ENCODE measurements around the gene ITM2C.

Gene ITM2C

GRCh38 chr2:230910546-230911177 is 45.9 kb downstream of the ITM2C start:
- no peak for DNase-seq

GRCh38 chr2:230912046-230912445 is 47.3 kb downstream of the ITM2C start:
- DNase-seq = no peak

GRCh38 chr2:230912724-230913123 is 48.0 kb downstream of the ITM2C start:
- DNase-seq = no peak

DNA sequence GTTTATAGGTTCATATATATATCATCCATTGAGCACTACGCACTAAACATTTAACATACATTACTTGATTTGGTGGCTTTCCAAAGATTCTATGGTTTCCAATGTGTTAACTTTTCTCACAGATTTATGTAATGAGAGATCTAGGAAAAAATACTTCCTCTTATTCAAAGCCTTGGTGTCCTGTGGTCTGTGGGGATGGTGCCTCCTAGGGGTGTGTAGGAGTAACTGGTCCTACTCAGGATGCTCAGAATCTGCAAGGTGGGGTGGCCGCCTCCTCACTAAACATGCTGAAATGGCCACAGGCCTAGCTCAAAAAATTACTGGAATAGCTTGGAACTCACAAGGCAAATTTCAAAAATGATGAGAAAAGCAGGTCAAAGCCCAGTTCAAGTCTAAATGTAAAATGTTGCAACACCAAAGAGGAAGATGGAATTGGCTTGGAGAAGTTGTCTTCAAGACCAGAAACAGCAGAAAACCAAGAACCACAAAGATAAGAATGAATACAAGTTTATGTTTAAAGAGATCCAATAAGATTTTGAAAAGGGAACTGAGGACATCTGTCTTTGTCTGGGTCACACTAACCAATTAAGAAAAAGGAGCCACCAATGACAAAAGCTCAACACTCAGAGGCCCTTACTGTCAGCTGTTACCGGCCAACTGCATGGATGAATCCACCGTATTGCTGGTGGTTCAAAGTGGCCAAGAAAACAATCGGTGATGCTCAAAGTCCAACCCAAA is 48.8 kb downstream of the ITM2C start:
- DNase-seq = peak; percentile 31

GRCh38 chr2:230914886-230915285 is 50.1 kb downstream of the ITM2C start:
- DNase-seq = no peak

DNA sequence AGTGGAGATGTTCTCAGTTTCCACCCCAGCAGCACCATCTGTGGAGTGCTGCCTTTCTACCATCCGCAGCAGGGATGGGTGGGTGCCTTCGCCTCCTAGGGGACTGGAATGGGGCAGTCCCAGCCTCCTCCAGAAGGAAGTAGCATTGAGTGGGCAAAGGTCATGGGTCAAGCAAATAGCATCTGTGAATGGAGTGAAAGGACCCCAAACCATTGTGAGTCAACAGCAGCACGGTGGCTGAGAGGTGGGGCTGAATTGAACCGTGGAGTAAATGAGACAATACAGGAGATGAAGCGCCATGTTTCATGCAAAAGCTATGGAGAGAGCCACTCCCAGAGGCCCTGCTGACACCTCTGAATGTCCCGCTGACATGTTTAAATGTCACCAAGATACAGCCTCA is 50.6 kb downstream of the ITM2C start:
- no peak for DNase-seq

DNA sequence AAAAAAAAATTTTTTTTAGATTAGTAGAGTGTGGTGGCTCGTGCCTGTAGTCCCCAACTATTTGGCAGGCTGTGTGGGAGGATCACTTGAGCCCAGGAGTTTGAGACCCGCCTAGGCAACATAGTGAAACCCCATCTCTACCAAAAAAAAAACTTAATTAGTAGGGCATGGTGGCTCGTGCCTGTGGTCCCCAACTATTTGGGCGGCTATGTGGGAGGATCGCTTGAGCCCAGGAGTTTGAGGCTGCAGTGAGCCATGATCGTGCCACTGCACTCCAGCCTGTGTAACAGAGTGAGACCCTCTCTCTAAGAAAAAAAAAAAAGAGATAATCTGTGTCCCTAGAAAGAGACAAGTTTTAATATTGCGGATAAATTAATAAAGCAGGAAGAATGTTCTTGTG is 51.5 kb downstream of the ITM2C start:
- no peak for DNase-seq

DNA sequence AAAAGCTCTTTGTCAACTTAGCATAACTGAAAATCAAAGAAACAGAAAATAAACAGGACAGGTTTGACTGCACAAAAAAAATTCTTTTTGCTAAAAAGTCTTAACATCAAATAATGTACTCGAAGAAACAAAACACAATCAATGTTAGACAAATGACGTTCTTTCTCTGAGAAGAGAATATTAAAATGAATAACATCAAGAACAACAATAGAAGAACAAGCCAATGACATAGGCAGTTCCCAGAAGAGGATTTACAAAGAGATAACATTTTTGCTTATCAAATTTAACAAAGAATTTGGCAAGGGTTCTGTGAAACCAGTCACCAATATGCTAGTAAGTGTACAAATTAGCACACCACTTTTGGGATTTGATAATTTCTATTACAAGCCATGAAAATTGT is 54.5 kb downstream of the ITM2C start:
- DNase-seq = no peak

- no peak for DNase-seq
Observed at GRCh38 chr2:230919681-230920080, 54.9 kb downstream of the ITM2C start.

GRCh38 chr2:230920167-230920566 is 55.4 kb downstream of the ITM2C start:
- no peak for DNase-seq

GRCh38 chr2:230921806-230922595 is 57.3 kb downstream of the ITM2C start:
- no peak for DNase-seq

- DNase-seq = no peak
Observed at GRCh38 chr2:230922951-230923717, 58.4 kb downstream of the ITM2C start.

GRCh38 chr2:230924092-230924469 is 59.3 kb downstream of the ITM2C start:
- no peak for DNase-seq

DNA sequence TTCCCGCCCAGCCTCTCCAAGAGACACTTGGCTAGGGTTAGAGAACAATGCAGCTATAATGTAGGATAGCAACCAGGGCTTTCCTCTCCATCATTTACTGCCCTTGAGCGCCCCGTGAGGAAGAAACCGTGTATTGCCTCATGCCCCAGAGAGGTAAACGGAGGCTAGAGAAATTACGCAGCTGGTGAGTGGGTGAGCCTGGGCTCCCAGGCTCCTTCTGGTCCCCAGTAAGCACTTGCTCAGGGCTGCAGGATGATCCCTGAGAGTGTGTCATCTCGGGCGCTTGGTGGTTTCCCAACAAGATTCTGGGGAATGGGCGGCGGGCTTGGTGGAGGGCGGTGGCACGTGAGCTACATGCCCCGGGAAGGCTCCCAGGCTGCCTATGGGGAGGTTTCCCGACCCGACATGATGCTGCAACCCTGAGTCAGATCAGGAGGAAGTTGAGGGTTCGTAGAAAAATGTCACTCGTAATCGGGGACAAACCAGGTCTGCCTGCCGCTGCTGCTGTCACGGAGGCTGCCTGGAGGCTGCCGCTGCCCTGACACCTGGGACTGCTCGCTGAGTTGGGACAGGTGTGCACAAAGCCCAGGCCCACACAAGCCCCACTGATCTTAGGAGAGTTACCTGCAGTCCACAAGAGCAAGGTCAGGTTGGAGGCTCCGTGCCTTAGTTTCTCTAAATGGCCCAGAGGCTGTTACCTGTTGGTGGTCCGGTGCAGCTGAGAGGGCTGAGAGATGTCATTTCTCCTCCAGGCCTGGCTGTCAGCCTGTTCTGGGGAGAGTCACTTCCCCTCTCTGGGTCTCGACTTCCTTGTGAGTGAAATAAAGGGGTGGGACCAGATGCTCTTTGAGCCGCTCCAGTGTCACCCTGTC is 60.0 kb downstream of the ITM2C start, which contains the start of gene GPR55:
TSS of gene GPR55 (minus strand) at position 773 of the 872 bp plus-strand sequence. CDS start 14,280 bp downstream, outside the sequence.
- DNase-seq = no peak

GRCh38 chr2:230925443-230925878 is 60.7 kb downstream of the ITM2C start:
- DNase-seq = no peak

DNA sequence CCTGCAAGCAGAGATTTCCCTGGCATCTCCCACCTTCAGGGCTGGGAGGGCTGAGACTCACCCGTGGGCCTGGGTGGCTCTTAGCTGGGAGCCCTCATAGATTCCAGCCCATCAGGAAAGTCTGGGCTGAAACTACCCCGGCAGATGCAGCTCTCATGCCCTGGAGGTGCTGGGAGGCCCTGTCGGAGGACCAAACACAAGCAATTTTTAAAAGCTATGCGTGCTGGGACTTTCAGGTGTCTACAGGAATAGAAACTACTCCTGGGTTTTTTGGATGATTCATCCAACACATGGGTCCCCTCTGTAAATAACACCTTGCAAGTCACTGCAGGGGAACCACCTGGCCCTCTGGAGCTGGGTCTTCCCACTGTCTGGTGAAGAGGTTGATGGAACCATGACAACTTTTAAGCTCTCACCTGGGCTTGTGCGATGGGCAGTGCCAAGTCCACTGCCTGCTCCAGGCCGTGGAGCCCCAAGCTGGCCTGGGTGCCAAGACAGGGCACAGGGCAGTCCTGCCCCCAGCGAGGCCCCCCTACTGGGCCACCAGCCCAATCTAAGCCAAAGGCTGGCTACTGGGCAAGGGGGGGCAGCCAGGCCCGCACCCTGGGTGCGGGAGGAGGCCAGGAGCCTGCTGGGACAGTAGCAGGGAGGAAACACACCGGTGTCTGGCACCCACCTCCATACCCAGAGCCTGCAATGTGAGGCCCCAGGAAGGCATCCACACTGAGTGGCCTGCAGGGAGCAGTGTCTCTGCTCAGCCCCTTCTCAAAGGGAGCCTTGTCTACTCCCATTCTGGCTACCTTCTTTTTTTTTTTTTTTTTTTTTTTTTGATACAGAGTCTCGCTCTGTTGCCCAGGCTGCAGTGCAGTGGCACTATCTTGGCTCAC is 61.4 kb downstream of the ITM2C start:
- DNase-seq = no peak

DNA sequence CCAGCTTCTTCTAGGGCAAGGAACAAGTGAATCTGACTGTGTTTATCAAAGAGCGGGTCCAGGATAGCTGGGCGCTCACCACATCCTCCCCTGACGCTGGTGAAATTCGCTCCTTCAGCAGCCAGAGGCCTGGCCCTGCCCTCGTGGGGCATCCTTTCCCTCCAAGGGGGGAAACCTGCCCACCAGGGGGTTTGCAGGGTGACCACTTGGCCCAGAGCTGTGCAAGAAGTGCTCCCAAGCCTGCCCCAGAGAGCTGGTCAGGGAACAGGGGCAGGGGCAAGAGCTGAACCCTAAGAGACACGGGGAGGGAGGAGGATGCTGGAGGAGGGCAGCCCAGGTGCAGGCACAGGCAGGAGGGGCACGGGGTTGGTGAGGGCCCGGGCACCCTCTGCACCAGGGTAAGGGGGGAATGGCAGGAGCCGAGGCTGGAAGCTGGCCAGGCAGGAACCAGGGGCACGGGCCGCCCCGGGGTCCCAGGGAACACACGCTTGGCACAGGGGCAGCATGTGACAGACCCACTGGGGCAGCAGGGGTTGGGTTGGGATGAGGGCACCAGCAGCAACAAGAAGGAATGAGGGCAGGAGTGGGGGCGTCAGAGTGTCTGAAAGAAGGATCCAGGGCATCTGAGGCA is 63.1 kb downstream of the ITM2C start:
- DNase-seq = no peak
